Mesenchymal stem cell (in vitro differentiated cells and primary cell): ENCODE data around the gene SMIM8.

Experiments used
- DNase-seq: peaks from one replicate; pipeline ENCODE4 v3.0.0-alpha.2; 2013
- H2AFZ ChIP-seq: one replicate; pipeline ENCODE4 v1.6.1; 2013; ENCODE audit warnings: low read depth, mild to moderate bottlenecking, control low read depth, inconsistent platforms, low read length, moderate library complexity
- H2AK5ac ChIP-seq: 2 replicates; pipeline ENCODE4 v1.6.1; 2013; ENCODE audit warnings: low read length, moderate library complexity, mild to moderate bottlenecking, inconsistent platforms; ENCODE audit not compliant: severe bottlenecking
- H2BK120ac ChIP-seq: one replicate; pipeline ENCODE4 v1.6.1; 2013; ENCODE audit warnings: low read depth, mild to moderate bottlenecking, inconsistent platforms, low read length, moderate library complexity
- H2BK12ac ChIP-seq, 2 experiments: one replicate each; pipeline ENCODE4 v1.6.1; 2013; ENCODE audit warnings: inconsistent platforms in 2 of 2, low read length in 2 of 2, mild to moderate bottlenecking in 2 of 2, moderate library complexity in 2 of 2, control low read depth in 1 of 2
- H2BK15ac ChIP-seq: one replicate; pipeline ENCODE4 v1.6.1; 2013; ENCODE audit warnings: mild to moderate bottlenecking, low read depth, inconsistent platforms; ENCODE audit not compliant: poor library complexity, severe bottlenecking
- H2BK5ac ChIP-seq: 2 replicates; pipeline ENCODE4 v1.6.1; 2013; ENCODE audit warnings: low read depth, mild to moderate bottlenecking, low read length, control low read depth, inconsistent platforms; ENCODE audit not compliant: poor library complexity, severe bottlenecking
- H3K14ac ChIP-seq, 2 experiments: one replicate each; pipeline ENCODE4 v1.6.1; 2013; ENCODE audit warnings: inconsistent platforms in 2 of 2, low read length in 2 of 2, control low read depth in 1 of 2, mild to moderate bottlenecking in 1 of 2, moderate library complexity in 1 of 2
- H3K18ac ChIP-seq, 2 experiments: one replicate each; pipeline ENCODE4 v1.6.1; 2013; ENCODE audit warnings: inconsistent platforms in 2 of 2, low read length in 2 of 2, control low read depth in 1 of 2, low read depth in 1 of 2, mild to moderate bottlenecking in 1 of 2
- H3K23ac ChIP-seq, 2 experiments: one replicate each; pipeline ENCODE4 v1.6.1; 2013; ENCODE audit warnings: inconsistent platforms in 2 of 2, low read length in 2 of 2, mild to moderate bottlenecking in 2 of 2, moderate library complexity in 2 of 2, control low read depth in 1 of 2
- H3K27ac ChIP-seq: 2 replicates; pipeline ENCODE4 v1.5.1; 2013; ENCODE audit warnings: mild to moderate bottlenecking, moderate library complexity, low read length, control low read depth, inconsistent platforms; ENCODE audit not compliant: poor library complexity, severe bottlenecking
- H3K27me3 ChIP-seq, 2 experiments: 2 replicates each; pipeline versions ENCODE4 v1.6.1 to v1.7.0; 2013; ENCODE audit warnings: low read length in 2 of 2, mild to moderate bottlenecking in 2 of 2, moderate library complexity in 2 of 2, control low read depth in 1 of 2, inconsistent platforms in 1 of 2; ENCODE audit not compliant: control insufficient read depth in 1 of 2, insufficient read depth in 1 of 2
- H3K36me3 ChIP-seq, 2 experiments: 2 replicates each; pipeline versions ENCODE4 v1.6.1 to v1.7.0; 2013; ENCODE audit warnings: low read length in 2 of 2, control low read depth in 1 of 2, inconsistent platforms in 1 of 2, low read depth in 1 of 2, mild to moderate bottlenecking in 1 of 2; ENCODE audit not compliant: insufficient read depth in 2 of 2, control insufficient read depth in 1 of 2
- H3K4ac ChIP-seq, 2 experiments: one replicate each; pipeline ENCODE4 v1.6.1; 2013; ENCODE audit warnings: inconsistent platforms in 2 of 2, low read length in 2 of 2, mild to moderate bottlenecking in 2 of 2, moderate library complexity in 2 of 2, control low read depth in 1 of 2, low read depth in 1 of 2
- H3K4me1 ChIP-seq: 2 replicates; pipeline ENCODE4 v1.6.1; 2013; ENCODE audit warnings: low read depth, low read length, control low read depth; ENCODE audit not compliant: control insufficient read depth, insufficient read depth
- H3K4me2 ChIP-seq: 2 replicates; pipeline ENCODE4 v1.6.1; 2013; ENCODE audit warnings: low read length, mild to moderate bottlenecking, inconsistent platforms; ENCODE audit not compliant: poor library complexity, severe bottlenecking
- H3K4me3 ChIP-seq, 2 experiments: 2 replicates each; pipeline versions ENCODE4 v1.5.1 to v1.7.0; 2013; ENCODE audit warnings: low read length in 2 of 2, mild to moderate bottlenecking in 2 of 2, control low read depth in 1 of 2, low read depth in 1 of 2; ENCODE audit not compliant: insufficient read depth in 1 of 2
- H3K79me1 ChIP-seq: replicated peaks from 2 replicates; pipeline ENCODE4 v1.6.1; 2013; ENCODE audit warnings: mild to moderate bottlenecking, control low read depth, low read length, inconsistent platforms; ENCODE audit not compliant: poor library complexity, severe bottlenecking
- H3K9ac ChIP-seq: 2 replicates; pipeline ENCODE4 v1.7.0; 2013; ENCODE audit warnings: mild to moderate bottlenecking, low read length, moderate library complexity
- H3K9me3 ChIP-seq: 2 replicates; pipeline ENCODE4 v1.7.0; 2013; ENCODE audit warnings: mild to moderate bottlenecking, low read length; ENCODE audit not compliant: control insufficient read depth
- H4K8ac ChIP-seq: one replicate; pipeline ENCODE4 v1.6.1; 2013; ENCODE audit warnings: inconsistent platforms, mild to moderate bottlenecking, low read length, moderate library complexity
- H4K91ac ChIP-seq: one replicate; pipeline ENCODE4 v1.6.1; 2013; ENCODE audit warnings: mild to moderate bottlenecking, low read length, inconsistent platforms
- WGBS: methylation state at CpG from one replicate; pipeline ENCODE4 v1.1.7; 2013; ENCODE audit warnings: mixed read lengths; 5-methylcytosine and 5-hydroxymethylcytosine counted together

Gene SMIM8

GRCh38 chr6:87351583-87351982 is 29.2 kb downstream of the SMIM8 start:
- H3K4me3 ChIP-seq, result no peak overlapping the region
- DNase-seq, result no peak
- no peak overlapping the region for H3K14ac ChIP-seq
- no peak overlapping the region for H2BK120ac ChIP-seq
- H2AFZ ChIP-seq, result no peak overlapping the region
- no peak overlapping the region for H3K4ac ChIP-seq
- no peak overlapping the region for H4K8ac ChIP-seq
- H3K9ac ChIP-seq, result no peak overlapping the region
- no peaks in the 10 kb centered on the region for H3K9me3 ChIP-seq
- no peak overlapping the region for H3K18ac ChIP-seq
- H2BK5ac ChIP-seq, result no peak overlapping the region
- H3K36me3 ChIP-seq, result no peaks in the 10 kb centered on the region
- H2AK5ac ChIP-seq, result no peak overlapping the region
- H3K79me1 ChIP-seq, result no peaks in the 10 kb centered on the region
- no peaks in the 10 kb centered on the region for H3K27me3 ChIP-seq
- H3K4me1 ChIP-seq, result no peaks in the 10 kb centered on the region
- WGBS, result 92% methylated on average over 1 of the region's 1 CpG
- no peak overlapping the region for H4K91ac ChIP-seq
- no peak overlapping the region for H3K27ac ChIP-seq
- H3K23ac ChIP-seq, result no peak overlapping the region
- H2BK15ac ChIP-seq, result no peak overlapping the region
- H2BK12ac ChIP-seq, result no peak overlapping the region
- no peak overlapping the region for H3K4me2 ChIP-seq

- no peak overlapping the region for H2BK120ac ChIP-seq
- H3K79me1 ChIP-seq, result no peaks in the 10 kb centered on the region
- no peak overlapping the region for H3K18ac ChIP-seq
- H4K91ac ChIP-seq, result no peak overlapping the region
- H3K9me3 ChIP-seq, result no peaks in the 10 kb centered on the region
- no peak overlapping the region for H3K4me2 ChIP-seq
- H3K23ac ChIP-seq, result no peak overlapping the region
- H3K9ac ChIP-seq, result no peak overlapping the region
- H3K27me3 ChIP-seq, result no peaks in the 10 kb centered on the region
- H3K14ac ChIP-seq, result no peak overlapping the region
- no peak overlapping the region for H3K27ac ChIP-seq
- DNase-seq, result no peak
- no peak overlapping the region for H2BK12ac ChIP-seq
- H2AK5ac ChIP-seq, result no peak overlapping the region
- no peak overlapping the region for H2BK15ac ChIP-seq
- no peak overlapping the region for H2AFZ ChIP-seq
- no peak overlapping the region for H3K4ac ChIP-seq
- WGBS, result 99% methylated on average over 3 of the region's 4 CpGs
- H3K4me3 ChIP-seq, result no peak overlapping the region
- H3K36me3 ChIP-seq, result no peaks in the 10 kb centered on the region
- no peak overlapping the region for H2BK5ac ChIP-seq
- no peak overlapping the region for H4K8ac ChIP-seq
- no peaks in the 10 kb centered on the region for H3K4me1 ChIP-seq
Measured at GRCh38 chr6:87356181-87356580, 33.8 kb downstream of the SMIM8 start.

- no peak overlapping the region for H2AFZ ChIP-seq
- no peak overlapping the region for H3K27ac ChIP-seq
- no CpG with 5 or more reads among the region's 3 CpGs for WGBS
- H2BK15ac ChIP-seq, result no peak overlapping the region
- H3K9ac ChIP-seq, result no peak overlapping the region
- no peak overlapping the region for H3K4me2 ChIP-seq
- H3K4me1 ChIP-seq, result no peaks in the 10 kb centered on the region
- H4K8ac ChIP-seq, result no peak overlapping the region
- no peak overlapping the region for H3K23ac ChIP-seq
- DNase-seq, result no peak
- H2AK5ac ChIP-seq, result no peak overlapping the region
- H3K9me3 ChIP-seq, result no peaks in the 10 kb centered on the region
- no peak overlapping the region for H3K4ac ChIP-seq
- H2BK12ac ChIP-seq, result no peak overlapping the region
- H3K14ac ChIP-seq, result no peak overlapping the region
- no peaks in the 10 kb centered on the region for H3K79me1 ChIP-seq
- no peak overlapping the region for H3K18ac ChIP-seq
- H4K91ac ChIP-seq, result no peak overlapping the region
- no peak overlapping the region for H2BK5ac ChIP-seq
- no peak overlapping the region for H3K4me3 ChIP-seq
- H3K27me3 ChIP-seq, result no peaks in the 10 kb centered on the region
- no peaks in the 10 kb centered on the region for H3K36me3 ChIP-seq
- H2BK120ac ChIP-seq, result no peak overlapping the region
Measured at GRCh38 chr6:87357479-87358196, 35.2 kb downstream of the SMIM8 start.

- no peak overlapping the region for H3K27ac ChIP-seq
- no peak overlapping the region for H4K8ac ChIP-seq
- no peak overlapping the region for H4K91ac ChIP-seq
- peaks cover 10% of the 10 kb centered on the region for H3K9me3 ChIP-seq
- no peak overlapping the region for H3K14ac ChIP-seq
- DNase-seq, result no peak
- H3K18ac ChIP-seq, result no peak overlapping the region
- WGBS, result 94% methylated on average over 3 of the region's 5 CpGs
- H3K4ac ChIP-seq, result no peak overlapping the region
- H2BK5ac ChIP-seq, result no peak overlapping the region
- no peak overlapping the region for H3K4me2 ChIP-seq
- H2BK120ac ChIP-seq, result no peak overlapping the region
- H2AK5ac ChIP-seq, result no peak overlapping the region
- H3K36me3 ChIP-seq, result no peaks in the 10 kb centered on the region
- H3K23ac ChIP-seq, result no peak overlapping the region
- H3K9ac ChIP-seq, result no peak overlapping the region
- no peak overlapping the region for H2BK15ac ChIP-seq
- H2BK12ac ChIP-seq, result no peak overlapping the region
- no peaks in the 10 kb centered on the region for H3K4me1 ChIP-seq
- H3K4me3 ChIP-seq, result no peak overlapping the region
- H3K27me3 ChIP-seq, result no peaks in the 10 kb centered on the region
- no peaks in the 10 kb centered on the region for H3K79me1 ChIP-seq
- H2AFZ ChIP-seq, result no peak overlapping the region
Measured at GRCh38 chr6:87364602-87365252, 42.3 kb downstream of the SMIM8 start.
